GM19395 (cell line): ENCODE measurements around the gene UNC13D.
"Not testable (repeated sequence)": the region's sequence is repeated elsewhere in the genome, so short reads cannot be mapped to it uniquely, and the experiment has no call there.

Experiments used
- ATAC-seq: cut with Tn5 transposase; IDR thresholded peaks from one replicate; pipeline ENCODE4 v1.9.1; 2021; ENCODE audit warnings: mild to moderate bottlenecking, moderate library complexity; ENCODE audit not compliant: unreplicated experiment

UNC13D gene

GRCh38 chr17:75822119-75822799 is 21.9 kb downstream of the UNC13D start:
- ATAC-seq, result no peak

GRCh38 chr17:75821552-75821951 is 22.7 kb downstream of the UNC13D start:
- ATAC-seq, result no peak

GRCh38 chr17:75820094-75821080 is 23.8 kb downstream of the UNC13D start:
- no peak for ATAC-seq

GRCh38 chr17:75819678-75820077 is 24.5 kb downstream of the UNC13D start:
- ATAC-seq, result no peak

- no peak for ATAC-seq
Observed at GRCh38 chr17:75819116-75819515, 25.1 kb downstream of the UNC13D start.

GRCh38 chr17:75818326-75818885 is 25.8 kb downstream of the UNC13D start:
- no peak for ATAC-seq

- ATAC-seq, result no peak
Observed at GRCh38 chr17:75817571-75817970, 26.6 kb downstream of the UNC13D start.

- no peak for ATAC-seq
Observed at GRCh38 chr17:75816693-75817092, 27.5 kb downstream of the UNC13D start.

GRCh38 chr17:75815399-75815798 is 28.8 kb downstream of the UNC13D start:
- ATAC-seq, result no peak

- ATAC-seq, result no peak
Observed at GRCh38 chr17:75814900-75815373, 29.3 kb downstream of the UNC13D start.

GRCh38 chr17:75814021-75814395 is 30.2 kb downstream of the UNC13D start:
- ATAC-seq, result no peak

GRCh38 chr17:75813081-75814020 is 30.9 kb downstream of the UNC13D start:
- ATAC-seq, result no peak

- no peak for ATAC-seq
Observed at GRCh38 chr17:75812096-75813013, 31.8 kb downstream of the UNC13D start.

- ATAC-seq, result no peak
Observed at GRCh38 chr17:75811174-75811573, 33.0 kb downstream of the UNC13D start.

GRCh38 chr17:75810756-75811155 is 33.4 kb downstream of the UNC13D start:
- not testable (repeated sequence) for ATAC-seq

- no peak for ATAC-seq
Observed at GRCh38 chr17:75810216-75810615, 34.0 kb downstream of the UNC13D start.

- no peak for ATAC-seq
Observed at GRCh38 chr17:75809631-75810111, 34.5 kb downstream of the UNC13D start.

- no peak for ATAC-seq
Observed at GRCh38 chr17:75808905-75809621, 35.1 kb downstream of the UNC13D start.

GRCh38 chr17:75808549-75808904 is 35.7 kb downstream of the UNC13D start:
- ATAC-seq, result no peak
